Nephron progenitor cell (in vitro differentiated cells): ENCODE measurements around the gene PHKG2.
A peak's percentile ranks its signal among the peaks of the same experiment; 100 is the strongest.

Source experiments
- DNase-seq: peaks from one replicate; pipeline ENCODE4 v3.0.0; 2021
- H3K27ac Mint-ChIP-seq: 2 replicates; pipeline ENCODE4 v1.8.0; 2021; ENCODE audit warnings: mild to moderate bottlenecking, moderate library complexity, mixed read lengths
- H3K27me3 Mint-ChIP-seq: 2 replicates; pipeline ENCODE4 v1.8.0; 2021; ENCODE audit warnings: mild to moderate bottlenecking, low read depth, mixed read lengths; ENCODE audit not compliant: poor library complexity
- H3K36me3 Mint-ChIP-seq: 2 replicates; pipeline ENCODE4 v1.8.0; 2021; ENCODE audit warnings: low read depth, mixed read lengths
- H3K4me1 Mint-ChIP-seq: 2 replicates; pipeline ENCODE4 v1.8.0; 2021; ENCODE audit warnings: mixed read lengths
- H3K4me3 Mint-ChIP-seq: 2 replicates; pipeline ENCODE4 v1.8.0; 2021; ENCODE audit warnings: mild to moderate bottlenecking, moderate library complexity, mixed read lengths
- H3K9me3 Mint-ChIP-seq: 2 replicates; pipeline ENCODE4 v1.8.0; 2021; ENCODE audit warnings: mild to moderate bottlenecking, moderate library complexity, mixed read lengths
- CTCF ChIP-seq: fragments of 200-600 bp; sonication (generic); IDR thresholded peaks from 2 replicates; pipeline ENCODE4 v1.5.0; 2021; ENCODE audit warnings: antibody characterized with exemption

The PHKG2 gene

GRCh38 chr16:30779596-30779995 is 31.4 kb downstream of the PHKG2 start:
- H3K27ac Mint-ChIP-seq: peak overlapping the region; percentile 100
- peak overlapping the region; percentile 32 for H3K4me3 Mint-ChIP-seq
- TF ChIP-seq CTCF: no peak
- H3K9me3 Mint-ChIP-seq: no peaks in the 10 kb centered on the region
- no peak for DNase-seq
- peaks cover 3% of the 10 kb centered on the region for H3K27me3 Mint-ChIP-seq
- peaks cover 60% of the 10 kb centered on the region for H3K4me1 Mint-ChIP-seq
- H3K36me3 Mint-ChIP-seq: peaks cover 29% of the 10 kb centered on the region

GRCh38 chr16:30780021-30780420 is 31.8 kb downstream of the PHKG2 start:
- no peak overlapping the region for H3K4me3 Mint-ChIP-seq

GRCh38 chr16:30780549-30780948 is 32.3 kb downstream of the PHKG2 start:
- Mint-ChIP-seq H3K27ac (peak overlapping the region; percentile 100), H3K27me3 (peaks cover 3% of the 10 kb centered on the region), H3K36me3 (peaks cover 29% of the 10 kb centered on the region), H3K4me3 (no peak overlapping the region), H3K9me3 (no peaks in the 10 kb centered on the region), H3K4me1 (peaks cover 60% of the 10 kb centered on the region)
- DNase-seq: no peak
- no peak for TF ChIP-seq CTCF

More at GRCh38 chr16:30780021-30780420, 31.8 kb downstream of the PHKG2 start:
- Mint-ChIP-seq H3K36me3 (peaks cover 29% of the 10 kb centered on the region), H3K27me3 (peaks cover 3% of the 10 kb centered on the region), H3K27ac (peak overlapping the region; percentile 100), H3K9me3 (no peaks in the 10 kb centered on the region), H3K4me1 (peaks cover 60% of the 10 kb centered on the region)
- no peak for TF ChIP-seq CTCF
- DNase-seq: no peak

- Mint-ChIP-seq H3K4me3 (no peak overlapping the region), H3K36me3 (peaks cover 24% of the 10 kb centered on the region), H3K27ac (peak overlapping the region; percentile 77), H3K4me1 (peaks cover 59% of the 10 kb centered on the region), H3K9me3 (no peaks in the 10 kb centered on the region), H3K27me3 (peaks cover 3% of the 10 kb centered on the region)
- no peak for TF ChIP-seq CTCF
- no peak for DNase-seq
Measured at GRCh38 chr16:30782486-30783279, 34.5 kb downstream of the PHKG2 start.

- H3K27me3 Mint-ChIP-seq: peaks cover 3% of the 10 kb centered on the region
- peaks cover 24% of the 10 kb centered on the region for H3K36me3 Mint-ChIP-seq
- H3K4me3 Mint-ChIP-seq: no peak overlapping the region
- H3K4me1 Mint-ChIP-seq: peaks cover 56% of the 10 kb centered on the region
- H3K27ac Mint-ChIP-seq: peak overlapping the region; percentile 77
- TF ChIP-seq CTCF: no peak
- no peaks in the 10 kb centered on the region for H3K9me3 Mint-ChIP-seq
- no peak for DNase-seq
Measured at GRCh38 chr16:30783280-30784109, 35.3 kb downstream of the PHKG2 start.
